GM12878 (cell line): Measurements from ENCODE around the gene DHDH. TPM values are rescaled to one million over a fixed set of nuclear protein-coding genes. Genes with fewer than 3 reads are reported as not detected.

Experiments used
- ATAC-seq: fragments of 200-7000 bp; cut with Tn5 transposase; 3 replicates; pipeline ENCODE4 v1.9.1; 2020; ENCODE audit warnings: mild to moderate bottlenecking, moderate library complexity
- BruUV-seq: library from RNA; stranded (reverse); fragments of 400-500 nt; replicated peaks from 2 replicates; lab custom pipeline; 2021; lab: Mats Ljungman, UMichigan
- CTCF ChIA-PET: fragments of 300-600 bp; sonication (Branson Sonifier 250); formaldehyde crosslinking; extraction: SDS; loops from one replicate; lab custom pipeline; 2021; ENCODE audit warnings: inconsistent platforms; lab: Yijun Ruan, JAX
- POLR2A ChIA-PET: fragments of 350-600 bp; formaldehyde crosslinking; extraction: SDS; loops from one replicate; lab custom pipeline; 2021; ENCODE audit warnings: inconsistent platforms; lab: Charles Lee
- RAD21 ChIA-PET: fragments of 300-600 bp; sonication (Branson Sonifier 250); formaldehyde crosslinking; loops from one replicate; lab custom pipeline; 2023; ENCODE audit warnings: antibody characterized with exemption; ENCODE audit not compliant: unreplicated experiment; lab: Charles Lee
- SMC1A ChIA-PET: fragments of 300-600 bp; sonication (Branson Sonifier 250); formaldehyde crosslinking; loops from one replicate; lab custom pipeline; 2023; ENCODE audit not compliant: unreplicated experiment, uncharacterized antibody; lab: Charles Lee
- DNase-seq: peaks from one replicate; pipeline ENCODE4 v3.0.0-alpha.2; 2011; ENCODE audit warnings: low read depth, low spot score
- FAIRE-seq: peaks from 3 replicates; lab custom pipeline; 2011; peaks lifted over from hg19 to GRCh38; lab: Jason Lieb, UNC
- H2AFZ ChIP-seq: 2 replicates; pipeline ENCODE4 v1.6.0; 2011; ENCODE audit warnings: low read depth, low read length, control low read depth; ENCODE audit not compliant: control insufficient read depth
- H3K27ac ChIP-seq: 2 replicates; pipeline ENCODE4 v1.5.1; 2011; ENCODE audit warnings: control low read depth; ENCODE audit not compliant: control insufficient read depth, insufficient read depth
- H3K27me3 ChIP-seq, 2 experiments: replicated peaks in 1 of 2; 2 replicates each; pipeline versions ENCODE4 v1.6.0 to v1.6.1; 2011; ENCODE audit warnings: low read length in 1 of 2; ENCODE audit not compliant: control insufficient read depth in 2 of 2, insufficient read depth in 2 of 2
- H3K36me3 ChIP-seq, 2 experiments: 2 replicates each; pipeline ENCODE4 v1.5.1; 2011; ENCODE audit warnings: low read length in 1 of 2; ENCODE audit not compliant: control insufficient read depth in 2 of 2, insufficient read depth in 2 of 2
- H3K4me1 ChIP-seq: 2 replicates; pipeline ENCODE4 v1.6.1; 2011; ENCODE audit warnings: mild to moderate bottlenecking, low read length, moderate library complexity, mixed read lengths; ENCODE audit not compliant: control insufficient read depth, insufficient read depth
- H3K4me2 ChIP-seq: 2 replicates; pipeline ENCODE4 v1.6.0; 2011; ENCODE audit warnings: control low read depth; ENCODE audit not compliant: control insufficient read depth, insufficient read depth
- H3K4me3 ChIP-seq: fragments of 200-600 bp; sonication (generic); 2 replicates; pipeline ENCODE4 v1.5.1; 2016
- H3K79me2 ChIP-seq: 2 replicates; pipeline ENCODE4 v1.6.0; 2011; ENCODE audit warnings: low read length; ENCODE audit not compliant: control insufficient read depth, insufficient read depth
- H3K9ac ChIP-seq: 2 replicates; pipeline ENCODE4 v1.8.0; 2011; ENCODE audit warnings: low read length, control low read depth, mixed read lengths; ENCODE audit not compliant: control insufficient read depth, insufficient read depth
- H3K9me3 ChIP-seq: replicated peaks from 3 replicates; pipeline ENCODE4 v1.5.1; 2011; ENCODE audit warnings: mild to moderate bottlenecking, low read length; ENCODE audit not compliant: control insufficient read depth, insufficient read depth
- H4K20me1 ChIP-seq: 2 replicates; pipeline ENCODE4 v1.6.0; 2011; ENCODE audit not compliant: control insufficient read depth, insufficient read depth
- BMI1 ChIP-seq: fragments of 450-650 bp; IDR thresholded peaks from 2 replicates; pipeline ENCODE4 v1.6.1; 2016; ENCODE audit warnings: mild to moderate bottlenecking, moderate library complexity, borderline replicate concordance
- MTA3 ChIP-seq: IDR thresholded peaks from 2 replicates; pipeline ENCODE4 v1.6.1; 2012; ENCODE audit warnings: low read length, inconsistent platforms, borderline replicate concordance
- SIN3A ChIP-seq: IDR thresholded peaks from 2 replicates; pipeline ENCODE4 v1.6.1; 2012; ENCODE audit warnings: low read depth, low read length, improper control_type of control experiment
- SPI1 ChIP-seq: IDR thresholded peaks from 2 replicates; pipeline ENCODE4 v1.6.1; 2011; ENCODE audit warnings: low read depth, mild to moderate bottlenecking, low read length, moderate library complexity, borderline replicate concordance; ENCODE audit not compliant: insufficient read depth
- SRF ChIP-seq, 2 experiments: IDR thresholded peaks; 2 replicates each; pipeline ENCODE4 v1.6.1; 2011; ENCODE audit warnings: low read depth in 2 of 2, low read length in 2 of 2, mild to moderate bottlenecking in 1 of 2, moderate library complexity in 1 of 2
- ZNF207 ChIP-seq: fragments of 450-650 bp; IDR thresholded peaks from 2 replicates; pipeline ENCODE4 v1.6.1; 2014; ENCODE audit warnings: antibody characterized with exemption, mild to moderate bottlenecking, borderline replicate concordance
- WGBS: methylation state at CpG from one replicate; pipeline ENCODE4 v1.1.6; 2016; ENCODE audit warnings: low lambda C conversion rate; ENCODE audit not compliant: insufficient replicate concordance, insufficient coverage; ENCODE audit errors: missing lambda C conversion rate; 5-methylcytosine and 5-hydroxymethylcytosine counted together
- in situ Hi-C: fragments of 300-500 bp; cut with MboI; formaldehyde crosslinking; loops from 9 replicates; pipeline ENCODE4 v1.14.3; 2018; ENCODE audit warnings: mixed read lengths
- intact Hi-C: fragments of 100-400 bp; cut with micrococcal nuclease; formaldehyde crosslinking; loops from one replicate; pipeline ENCODE4 v1.14.2; 2022; ENCODE audit not compliant: unreplicated experiment
- polyA plus RNA-seq, 11 experiments: library from polyadenylated mRNA; depleted of rRNA in 4 of 11; unstranded in 6 of 11; stranded (reverse) in 5 of 11; fragments of >200 nt; fragmentation: Nextera tagmentation in 4 of 11; fragmentation: Illumina TruSeq in 1 of 11; extraction: Ambion mirVana in 4 of 11; extraction: Trizol in 1 of 11; gene quantifications; 1 replicate in 1 of 11; 2 replicates in 10 of 11; pipeline versions ENCODE4 v1.2.1 to v1.2.3, GENCODE V29; 2011 to 2016; ENCODE audit warnings: inconsistent platforms in 2 of 11, missing spikeins in 2 of 11, low read depth in 1 of 11
- total RNA-seq, 4 experiments: library from RNA; depleted of rRNA in 3 of 4; stranded (reverse); fragments of >200 nt in 3 of 4; fragmentation: Illumina TruSeq in 1 of 4; extraction: Trizol in 1 of 4; gene quantifications; 2 replicates each; pipeline versions ENCODE4 v1.2.1 to v1.2.3, GENCODE V29; 2013 to 2021
- TF ChIP-seq, protein P1 (sequence below): fragments of 150-350 bp; IDR thresholded peaks from 2 replicates; pipeline ENCODE4 v1.6.1; 2016; ENCODE audit warnings: low read depth, low read length
- TF ChIP-seq, protein P2 (sequence below): fragments of 450-650 bp; IDR thresholded peaks from 2 replicates; pipeline ENCODE4 v1.6.1; 2016; ENCODE audit warnings: mild to moderate bottlenecking
- TF ChIP-seq, protein P3 (sequence below): fragments of 450-650 bp; formaldehyde crosslinking; IDR thresholded peaks from 2 replicates; pipeline ENCODE4 v1.4.0; 2022; ENCODE audit warnings: mild to moderate bottlenecking, moderate library complexity

The DHDH gene
- total and polyA plus RNA-seq, 10 of the 15 experiments (the other 5 are each of a cell fraction or from before 2014, with no cell fraction given) = 0.13 to 0.21 (median 0.15) TPM; not detected in 7

DNA sequence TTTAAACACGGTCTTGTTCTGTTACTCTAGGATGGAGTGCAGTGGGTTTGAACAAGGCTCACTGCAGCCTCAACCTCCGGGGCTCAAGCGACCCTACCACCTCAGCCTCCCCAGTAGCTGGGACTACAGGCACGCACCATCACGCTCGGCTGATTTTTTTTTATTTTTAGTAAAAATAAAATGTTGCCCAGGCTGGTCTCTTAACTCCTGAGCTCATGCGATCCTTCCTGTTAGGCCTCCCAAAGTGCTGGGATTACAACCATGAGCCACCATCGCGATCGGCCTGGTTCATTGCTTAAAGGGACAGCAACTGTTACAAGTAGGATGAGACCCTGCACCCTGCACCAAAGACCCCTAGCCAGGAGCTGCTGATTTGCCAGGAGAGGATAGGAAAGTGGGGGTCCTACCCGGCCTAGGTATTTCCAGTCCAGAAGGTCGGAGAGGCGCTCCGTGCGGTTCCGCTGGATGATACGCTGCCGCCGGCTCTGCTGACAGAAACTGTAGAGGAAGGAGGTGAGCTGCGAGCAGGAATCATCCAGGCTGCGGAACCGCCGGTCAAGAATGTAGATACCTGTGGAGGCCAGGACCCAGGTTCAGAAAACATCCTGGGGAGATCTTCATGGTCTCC is 36.8 kb downstream of the DHDH start:
- Histone ChIP-seq H3K4me1 (peaks cover 17% of the 10 kb centered on the region), H3K4me3 (no peak overlapping the region), H3K36me3 (peaks cover 5 to 38% of the 10 kb centered on the region in 2 experiments), H3K9me3 (no peaks in the 10 kb centered on the region), H3K79me2 (peaks cover 20% of the 10 kb centered on the region), H2AFZ (no peak overlapping the region), H3K27ac (0 out of 2 replicates have a peak overlapping the region, but pooled peaks have one; percentile 13), H3K27me3 (no peaks in the 10 kb centered on the region), H3K9ac (no peak overlapping the region), H4K20me1 (no peaks in the 10 kb centered on the region), H3K4me2 (no peak overlapping the region)
- ChIA-PET POLR2A (interaction anchor here (0.6 to 1.4 kb wide), 12 partner anchors 8 to 344 kb away, joined by 3 to 7 read pairs (median 4); partner anchors contain the start of genes CA11, HSD17B14 and RUVBL2), RAD21 (interaction anchor here (0.6 to 2.9 kb wide), 22 partner anchors 16 to 615 kb away, joined by 3 to 28 read pairs (median 4); partner anchors contain the start of genes CA11, GYS1, HSD17B14 and NUCB1), SMC1A (interaction anchor here (0.8 to 2.9 kb wide), 18 partner anchors 8 to 295 kb away, joined by 3 to 22 read pairs (median 5); partner anchors contain the start of genes BAX, DHDH, GYS1 and HSD17B14), CTCF (interaction anchor here (0.6 to 6.1 kb wide), 35 partner anchors 8 to 325 kb away, joined by 3 to 113 read pairs (median 4); partner anchors contain the start of genes BAX, DHDH, GYS1 and HSD17B14)
- FAIRE-seq = no peak
- WGBS = 80% methylated on average over 23 of the region's 23 CpGs
- ATAC-seq = no peak
- intact Hi-C loops (loop anchor here (2.0 kb wide), 2 partner anchors 127 to 181 kb away; no protein-coding TSS in a partner anchor), in situ Hi-C loops (loop anchor here (5.0 kb wide), 1 partner anchor 173 kb away; no protein-coding TSS in a partner anchor)
- no peak for DNase-seq
- BruUV-seq = no TSS peak
- TF ChIP-seq ZNF207 (no peak), MTA3 (no peak), SRF (IDR thresholded peaks at IDR 0.05; ENCODE audit: low read depth in 2 of 2, low read length in 2 of 2) (no peak), BMI1 (no peak), SPI1 (no peak), SIN3A (no peak)
- TF ChIP-seq, protein P1, sequence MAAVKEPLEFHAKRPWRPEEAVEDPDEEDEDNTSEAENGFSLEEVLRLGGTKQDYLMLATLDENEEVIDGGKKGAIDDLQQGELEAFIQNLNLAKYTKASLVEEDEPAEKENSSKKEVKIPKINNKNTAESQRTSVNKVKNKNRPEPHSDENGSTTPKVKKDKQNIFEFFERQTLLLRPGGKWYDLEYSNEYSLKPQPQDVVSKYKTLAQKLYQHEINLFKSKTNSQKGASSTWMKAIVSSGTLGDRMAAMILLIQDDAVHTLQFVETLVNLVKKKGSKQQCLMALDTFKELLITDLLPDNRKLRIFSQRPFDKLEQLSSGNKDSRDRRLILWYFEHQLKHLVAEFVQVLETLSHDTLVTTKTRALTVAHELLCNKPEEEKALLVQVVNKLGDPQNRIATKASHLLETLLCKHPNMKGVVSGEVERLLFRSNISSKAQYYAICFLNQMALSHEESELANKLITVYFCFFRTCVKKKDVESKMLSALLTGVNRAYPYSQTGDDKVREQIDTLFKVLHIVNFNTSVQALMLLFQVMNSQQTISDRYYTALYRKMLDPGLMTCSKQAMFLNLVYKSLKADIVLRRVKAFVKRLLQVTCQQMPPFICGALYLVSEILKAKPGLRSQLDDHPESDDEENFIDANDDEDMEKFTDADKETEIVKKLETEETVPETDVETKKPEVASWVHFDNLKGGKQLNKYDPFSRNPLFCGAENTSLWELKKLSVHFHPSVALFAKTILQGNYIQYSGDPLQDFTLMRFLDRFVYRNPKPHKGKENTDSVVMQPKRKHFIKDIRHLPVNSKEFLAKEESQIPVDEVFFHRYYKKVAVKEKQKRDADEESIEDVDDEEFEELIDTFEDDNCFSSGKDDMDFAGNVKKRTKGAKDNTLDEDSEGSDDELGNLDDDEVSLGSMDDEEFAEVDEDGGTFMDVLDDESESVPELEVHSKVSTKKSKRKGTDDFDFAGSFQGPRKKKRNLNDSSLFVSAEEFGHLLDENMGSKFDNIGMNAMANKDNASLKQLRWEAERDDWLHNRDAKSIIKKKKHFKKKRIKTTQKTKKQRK = no peak
- TF ChIP-seq, protein P2, sequence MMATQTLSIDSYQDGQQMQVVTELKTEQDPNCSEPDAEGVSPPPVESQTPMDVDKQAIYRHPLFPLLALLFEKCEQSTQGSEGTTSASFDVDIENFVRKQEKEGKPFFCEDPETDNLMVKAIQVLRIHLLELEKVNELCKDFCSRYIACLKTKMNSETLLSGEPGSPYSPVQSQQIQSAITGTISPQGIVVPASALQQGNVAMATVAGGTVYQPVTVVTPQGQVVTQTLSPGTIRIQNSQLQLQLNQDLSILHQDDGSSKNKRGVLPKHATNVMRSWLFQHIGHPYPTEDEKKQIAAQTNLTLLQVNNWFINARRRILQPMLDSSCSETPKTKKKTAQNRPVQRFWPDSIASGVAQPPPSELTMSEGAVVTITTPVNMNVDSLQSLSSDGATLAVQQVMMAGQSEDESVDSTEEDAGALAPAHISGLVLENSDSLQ = no peak
- TF ChIP-seq, protein P3, sequence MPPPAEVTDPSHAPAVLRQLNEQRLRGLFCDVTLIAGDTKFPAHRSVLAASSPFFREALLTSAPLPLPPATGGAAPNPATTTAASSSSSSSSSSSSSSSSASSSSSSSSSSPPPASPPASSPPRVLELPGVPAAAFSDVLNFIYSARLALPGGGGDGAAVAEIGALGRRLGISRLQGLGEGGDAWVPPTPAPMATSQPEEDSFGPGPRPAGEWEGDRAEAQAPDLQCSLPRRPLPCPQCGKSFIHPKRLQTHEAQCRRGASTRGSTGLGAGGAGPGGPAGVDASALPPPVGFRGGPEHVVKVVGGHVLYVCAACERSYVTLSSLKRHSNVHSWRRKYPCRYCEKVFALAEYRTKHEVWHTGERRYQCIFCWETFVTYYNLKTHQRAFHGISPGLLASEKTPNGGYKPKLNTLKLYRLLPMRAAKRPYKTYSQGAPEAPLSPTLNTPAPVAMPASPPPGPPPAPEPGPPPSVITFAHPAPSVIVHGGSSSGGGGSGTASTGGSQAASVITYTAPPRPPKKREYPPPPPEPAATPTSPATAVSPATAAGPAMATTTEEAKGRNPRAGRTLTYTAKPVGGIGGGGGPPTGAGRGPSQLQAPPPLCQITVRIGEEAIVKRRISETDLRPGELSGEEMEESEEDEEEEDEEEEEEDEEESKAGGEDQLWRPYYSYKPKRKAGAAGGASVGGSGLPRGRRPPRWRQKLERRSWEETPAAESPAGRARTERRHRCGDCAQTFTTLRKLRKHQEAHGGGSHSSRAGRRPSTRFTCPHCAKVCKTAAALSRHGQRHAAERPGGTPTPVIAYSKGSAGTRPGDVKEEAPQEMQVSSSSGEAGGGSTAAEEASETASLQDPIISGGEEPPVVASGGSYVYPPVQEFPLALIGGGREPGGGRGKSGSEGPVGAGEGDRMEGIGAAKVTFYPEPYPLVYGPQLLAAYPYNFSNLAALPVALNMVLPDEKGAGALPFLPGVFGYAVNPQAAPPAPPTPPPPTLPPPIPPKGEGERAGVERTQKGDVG (CRISPR knock-in tag) = no peak
